ENCODE measurements around the gene KRTAP21-2. TPM values are rescaled to one million over a fixed set of nuclear protein-coding genes. Genes with fewer than 3 reads are reported as not detected.

Gene KRTAP21-2
- total and polyA plus RNA-seq, 2 donors (not counting 3 experiments of a cell fraction or from before 2014, with no cell fraction given), result not detected

GRCh38 chr21:30713766-30714165 lies 33.3 kb downstream of the KRTAP21-2 start:
- Histone ChIP-seq H3K27ac (ENCODE audit: insufficient read depth, low read depth, low read length) (no peak overlapping the region), H3K79me2 (ENCODE audit: control insufficient read depth, insufficient read depth, low read length) (no peaks in the 10 kb centered on the region), H3K9me1 (replicated peaks; ENCODE audit: control insufficient read depth, extremely low read depth, insufficient read depth, low read length) (no peaks in the 10 kb centered on the region), H3K27me3 (ENCODE audit: control insufficient read depth in 2 of 2, insufficient read depth in 2 of 2, low read length in 2 of 2) (no peaks in the 10 kb centered on the region), H3K9ac (replicated peaks; ENCODE audit: extremely low read depth, insufficient read depth, low read length) (no peak overlapping the region), H3K4me3 (replicated peaks in 1 of 3; ENCODE audit: insufficient read depth in 1 of 3, low read depth in 1 of 3, low read length in 3 of 3) (no peak overlapping the region), H3K9me3 (replicated peaks; ENCODE audit: control insufficient read depth, insufficient read depth, low read length) (no peaks in the 10 kb centered on the region), H4K20me1 (replicated peaks; ENCODE audit: control insufficient read depth, extremely low read depth, insufficient read depth, low read length) (no peaks in the 10 kb centered on the region), H3K4me2 (ENCODE audit: insufficient read depth, low read length) (no peak overlapping the region), H3K36me3 (ENCODE audit: control insufficient read depth in 2 of 2, extremely low read depth in 1 of 2, insufficient read depth in 2 of 2, low read length in 2 of 2) (no peaks in the 10 kb centered on the region), H3K4me1 (ENCODE audit: control insufficient read depth, extremely low read depth, insufficient read depth, low read length) (no peaks in the 10 kb centered on the region), H2AFZ (ENCODE audit: low read depth, low read length) (no peak overlapping the region)
- dilution Hi-C loops (cut with MboI; ENCODE audit: extremely low pct_ligation_motif_present, low sequenced_read_pairs) (no loop called here), intact Hi-C loops (cut with micrococcal nuclease) (no loop called here)
- DNase-seq (ENCODE audit: low read depth, low spot score) (no peak), FAIRE-seq (no peak)
- TF ChIP-seq POLR2A (IDR thresholded peaks at IDR 0.05; ENCODE audit: low read depth, low read length) (no peak), MYC (IDR thresholded peaks at IDR 0.05; ENCODE audit: low read depth, low read length) (no peak), POLR2AphosphoS5 (IDR thresholded peaks at IDR 0.05; ENCODE audit: insufficient read depth, low read depth, low read length) (no peak), JUN (IDR thresholded peaks at IDR 0.05; ENCODE audit: borderline replicate concordance, insufficient read depth, insufficient read length, low read depth) (no peak), MAX (IDR thresholded peaks at IDR 0.05; ENCODE audit: insufficient read depth, insufficient read length) (no peak), EZH2 (IDR thresholded peaks at IDR 0.05; ENCODE audit: borderline replicate concordance, low read depth, low read length, severe bottlenecking) (no peak), CTCF (IDR thresholded peaks at IDR 0.05; ENCODE audit: extremely low read depth in 1 of 2, insufficient read depth in 1 of 2, low read depth in 1 of 2, low read length in 2 of 2) (no peak), FOS (IDR thresholded peaks at IDR 0.05; ENCODE audit: borderline replicate concordance, insufficient read depth, low read length) (no peak), GATA2 (IDR thresholded peaks at IDR 0.05; ENCODE audit: insufficient read depth, insufficient read length, low read depth, low read length) (no peak)
- no TSS peak for BruUV-seq (replicated peaks)
- POLR2A ChIA-PET, result no interaction called here
- CTCF ChIA-PET, result no interaction called here
